Common myeloid progenitor, CD34-positive (primary cell): ENCODE measurements around the gene COX20.

Experiments
- CTCF ChIA-PET: fragments of 350-600 bp; sonication (Branson Sonifier 250); formaldehyde crosslinking; loops from one replicate; lab custom pipeline; 2021; ENCODE audit warnings: antibody characterized with exemption; lab: Charles Lee
- POLR2A ChIA-PET: fragments of 350-600 bp; sonication (Branson Sonifier 250); formaldehyde crosslinking; loops from one replicate; lab custom pipeline; 2021; ENCODE audit warnings: antibody characterized with exemption; lab: Charles Lee
- DNase-seq, 3 donors: peaks; one replicate each; pipeline versions ENCODE4 v3.0.0 to v3.0.0-alpha.2; 2013
- H3K27ac ChIP-seq, 2 experiments: 1 replicate in 1 of 2; 2 replicates in 1 of 2; pipeline ENCODE4 v1.7.0; 2013; ENCODE audit warnings: inconsistent platforms in 2 of 2, low read length in 2 of 2, mild to moderate bottlenecking in 2 of 2, low read depth in 1 of 2, moderate library complexity in 1 of 2; ENCODE audit not compliant: severe bottlenecking in 2 of 2, insufficient read depth in 1 of 2, poor library complexity in 1 of 2
- H3K27me3 ChIP-seq, 5 experiments: replicated peaks in 2 of 5; 1 replicate in 3 of 5; 2 replicates in 2 of 5; pipeline versions ENCODE4 v1.6.1 to v1.7.0; 2013; ENCODE audit warnings: low read length in 4 of 5, mild to moderate bottlenecking in 2 of 5, moderate library complexity in 2 of 5, inconsistent platforms in 1 of 5; ENCODE audit not compliant: insufficient read depth in 5 of 5, control insufficient read depth in 4 of 5
- H3K36me3 ChIP-seq, 4 experiments: 1 replicate in 2 of 4; 2 replicates in 2 of 4; pipeline versions ENCODE4 v1.6.1 to v1.7.0; 2013; ENCODE audit warnings: low read length in 3 of 4, control low read depth in 1 of 4, mild to moderate bottlenecking in 1 of 4; ENCODE audit not compliant: control insufficient read depth in 4 of 4, insufficient read depth in 4 of 4
- H3K4me1 ChIP-seq, 4 experiments: 1 replicate in 3 of 4; 2 replicates in 1 of 4; pipeline versions ENCODE4 v1.6.1 to v1.7.1; 2013; ENCODE audit warnings: low read length in 3 of 4, mild to moderate bottlenecking in 3 of 4, control low read depth in 1 of 4, inconsistent platforms in 1 of 4, moderate library complexity in 1 of 4; ENCODE audit not compliant: control insufficient read depth in 4 of 4, insufficient read depth in 4 of 4; ENCODE audit errors: control extremely low read depth in 1 of 4
- H3K4me3 ChIP-seq, 7 experiments: 1 replicate in 4 of 7; 2 replicates in 3 of 7; pipeline versions ENCODE4 v1.5.1 to v1.7.0; 2013; ENCODE audit warnings: mild to moderate bottlenecking in 7 of 7, low read length in 6 of 7, moderate library complexity in 6 of 7, inconsistent platforms in 2 of 7, low read depth in 2 of 7, control low read depth in 1 of 7; ENCODE audit not compliant: insufficient read depth in 4 of 7, control insufficient read depth in 1 of 7; ENCODE audit errors: extremely low read depth in 1 of 7
- H3K9me3 ChIP-seq, 5 experiments: 1 replicate in 4 of 5; 2 replicates in 1 of 5; pipeline versions ENCODE4 v1.6.1 to v1.7.1; 2013; ENCODE audit warnings: low read length in 4 of 5, mild to moderate bottlenecking in 2 of 5, inconsistent platforms in 1 of 5, low read depth in 1 of 5, moderate library complexity in 1 of 5; ENCODE audit not compliant: control insufficient read depth in 4 of 5, insufficient read depth in 2 of 5; ENCODE audit errors: control extremely low read depth in 1 of 5
- WGBS: methylation state at CpG from one replicate; pipeline ENCODE4 v1.1.5; 2013; ENCODE audit not compliant: insufficient coverage; 5-methylcytosine and 5-hydroxymethylcytosine counted together

COX20 gene

GRCh38 chr1:244876228-244876910, 40.9 kb downstream of the COX20 start:
- H3K36me3 ChIP-seq, result no peaks in the 10 kb centered on the region
- no peak for DNase-seq
- H3K27me3 ChIP-seq, result no peaks in the 10 kb centered on the region
- no peak overlapping the region for H3K4me3 ChIP-seq
- ChIA-PET POLR2A (interaction anchor here (0.5 kb wide), 1 partner anchor 8 kb away, joined by 3 read pairs; no protein-coding TSS in a partner anchor), CTCF (interaction anchor here (0.7 kb wide), 1 partner anchor 156 kb away, joined by 3 read pairs; no protein-coding TSS in a partner anchor)
- H3K4me1 ChIP-seq, result no peaks in the 10 kb centered on the region
- no peak overlapping the region for H3K27ac ChIP-seq
- 95% methylated on average over 4 of the region's 8 CpGs for WGBS
- no peaks in the 10 kb centered on the region for H3K9me3 ChIP-seq

DNA sequence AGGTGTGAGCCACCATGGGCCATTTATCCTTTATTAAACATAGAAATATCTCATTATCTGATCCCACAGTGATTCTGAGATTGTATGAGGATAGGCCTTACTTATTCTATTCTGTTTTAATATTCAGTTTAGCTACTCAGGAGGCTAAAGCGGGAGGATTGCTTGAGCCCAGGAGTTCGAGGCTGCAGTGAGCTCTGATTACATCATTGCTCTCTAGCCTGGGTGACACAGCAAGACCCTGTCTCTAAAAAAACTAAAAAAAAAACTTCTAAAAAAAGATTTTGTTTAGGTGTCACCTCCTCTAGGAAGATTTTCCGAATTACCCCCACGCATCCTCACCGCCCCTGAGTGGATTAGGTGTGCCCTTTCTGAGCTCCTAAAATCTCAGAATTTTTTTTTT, 43.2 kb downstream of the COX20 start:
- ChIA-PET CTCF (no interaction called here), POLR2A (no interaction called here)
- Histone ChIP-seq H3K4me3 (no peak overlapping the region), H3K4me1 (no peaks in the 10 kb centered on the region), H3K36me3 (no peaks in the 10 kb centered on the region), H3K9me3 (no peaks in the 10 kb centered on the region), H3K27ac (no peak overlapping the region), H3K27me3 (no peaks in the 10 kb centered on the region)
- WGBS, result 92% methylated on average over 4 of the region's 5 CpGs
- no peak for DNase-seq

GRCh38 chr1:244881552-244882280, 46.3 kb downstream of the COX20 start:
- no peak overlapping the region for H3K27ac ChIP-seq
- no peaks in the 10 kb centered on the region for H3K27me3 ChIP-seq
- ChIA-PET CTCF (no interaction called here), POLR2A (no interaction called here)
- no peaks in the 10 kb centered on the region for H3K36me3 ChIP-seq
- DNase-seq, result no peak
- 99% methylated on average over 7 of the region's 11 CpGs for WGBS
- H3K4me1 ChIP-seq, result no peaks in the 10 kb centered on the region
- H3K9me3 ChIP-seq, result no peaks in the 10 kb centered on the region
- H3K4me3 ChIP-seq, result no peak overlapping the region

DNA sequence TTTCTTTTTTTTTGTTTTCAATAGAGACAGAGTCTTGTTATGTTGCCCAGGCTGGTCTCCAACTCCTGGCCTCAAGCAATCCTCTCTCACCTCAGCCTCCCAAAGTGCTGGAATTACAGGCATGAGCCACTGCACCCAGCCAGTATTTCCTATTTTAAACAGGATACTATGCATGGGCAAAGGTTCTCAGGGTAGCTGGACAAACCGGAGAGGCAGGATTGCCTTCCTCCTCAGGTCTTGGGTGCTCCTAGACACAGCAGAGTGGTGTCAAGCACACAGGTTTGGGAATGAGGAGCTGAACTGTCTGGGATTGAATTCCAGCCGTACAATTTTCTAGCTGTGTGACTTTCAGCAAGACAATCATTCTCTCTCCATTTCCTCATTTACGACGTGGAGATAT, 51.8 kb downstream of the COX20 start:
- no peaks in the 10 kb centered on the region for H3K9me3 ChIP-seq
- WGBS, result 93% methylated on average over 4 of the region's 4 CpGs
- H3K27ac ChIP-seq, result no peak overlapping the region
- no peak overlapping the region for H3K4me3 ChIP-seq
- H3K4me1 ChIP-seq, result no peaks in the 10 kb centered on the region
- POLR2A ChIA-PET, result no interaction called here
- no peaks in the 10 kb centered on the region for H3K36me3 ChIP-seq
- DNase-seq, result no peak
- no peaks in the 10 kb centered on the region for H3K27me3 ChIP-seq
- CTCF ChIA-PET, result interaction anchor here (0.9 kb wide), 1 partner anchor 14 kb away, joined by 4 read pairs; no protein-coding TSS in a partner anchor

- H3K27ac ChIP-seq, result no peak overlapping the region
- ChIA-PET CTCF (interaction anchor here (1.5 kb wide), 1 partner anchor 25 kb away, joined by 3 read pairs; no protein-coding TSS in a partner anchor), POLR2A (no interaction called here)
- no peaks in the 10 kb centered on the region for H3K4me1 ChIP-seq
- H3K9me3 ChIP-seq, result no peaks in the 10 kb centered on the region
- no peaks in the 10 kb centered on the region for H3K36me3 ChIP-seq
- H3K4me3 ChIP-seq, result no peak overlapping the region
- no peak for DNase-seq
- whole genome bisulfite sequencing, result 98% methylated on average over 7 of the region's 7 CpGs
- no peaks in the 10 kb centered on the region for H3K27me3 ChIP-seq
These were observed 58.4 kb downstream of the COX20 start for GRCh38 chr1:244893836-244894235.
